HG02610 (cell line): ENCODE results near the gene TPK1.
"Not testable (repeated sequence)": the region's sequence is repeated elsewhere in the genome, so short reads cannot be mapped to it uniquely, and the experiment has no call there.

Source experiments
- ATAC-seq: cut with Tn5 transposase; IDR thresholded peaks from one replicate; pipeline ENCODE4 v1.9.1; 2021; ENCODE audit warnings: mild to moderate bottlenecking, moderate library complexity; ENCODE audit not compliant: unreplicated experiment

Gene TPK1

DNA sequence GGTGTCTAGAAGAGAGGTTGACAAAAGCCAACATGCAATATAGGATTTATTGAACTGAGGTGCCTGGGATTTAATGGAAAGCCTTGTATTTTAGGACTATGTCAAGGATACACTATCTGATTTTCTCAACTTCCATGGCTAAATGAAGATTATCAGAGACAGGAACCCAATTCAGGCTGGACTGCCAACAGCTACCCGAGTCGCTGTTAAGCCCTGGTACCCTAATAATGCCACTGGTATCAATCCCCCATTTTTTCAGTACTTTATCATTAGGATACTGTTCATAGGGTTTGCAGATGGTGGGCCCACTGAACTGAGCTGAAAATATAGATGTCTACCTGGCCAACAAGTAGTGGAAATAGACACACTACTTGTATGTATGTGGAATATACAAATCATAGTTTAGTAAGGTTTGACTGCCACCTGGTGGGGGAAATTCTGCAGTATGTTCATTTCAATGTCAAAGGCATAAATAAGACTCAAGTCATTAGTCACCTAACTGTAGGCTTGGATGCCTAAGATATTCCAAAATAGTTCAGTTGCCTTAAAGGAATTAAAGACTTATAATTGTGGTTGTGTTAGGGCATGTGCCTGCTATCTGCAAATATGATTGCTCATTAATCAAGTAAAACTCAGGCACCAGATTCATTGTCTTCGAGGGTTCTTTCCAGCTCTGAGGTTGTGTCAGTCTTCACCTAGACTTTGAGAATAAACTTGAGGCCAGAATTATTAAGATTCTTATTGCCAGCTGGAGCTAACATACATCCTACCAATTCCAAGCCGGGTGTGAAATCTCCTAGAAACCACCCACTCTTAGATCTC, 398.3 kb downstream of the TPK1 start:
- peak; percentile 58 for ATAC-seq

DNA sequence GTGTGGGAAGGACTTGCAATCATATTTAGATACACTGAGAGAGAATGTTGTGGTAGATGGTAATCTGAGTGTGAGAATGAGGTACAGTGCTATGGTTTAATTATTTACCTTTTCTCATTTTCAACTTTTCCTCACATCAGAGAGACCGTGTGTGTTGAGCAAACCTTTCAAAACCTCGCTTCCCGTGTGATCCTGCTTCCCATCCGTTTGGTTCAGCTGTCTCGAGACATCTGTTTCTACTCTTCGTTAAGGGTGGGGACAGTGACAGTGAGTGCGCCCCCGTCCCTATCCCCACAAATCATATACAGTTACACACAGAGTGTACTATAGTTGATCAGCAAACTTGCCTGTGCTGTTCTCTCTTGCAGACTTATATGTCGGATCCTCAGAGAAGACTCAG, 399.4 kb downstream of the TPK1 start:
- no peak for ATAC-seq

- ATAC-seq: no peak
Measured at GRCh38 chr7:144428431-144428830, 407.4 kb downstream of the TPK1 start.

GRCh38 chr7:144427539-144427938, 408.3 kb downstream of the TPK1 start:
- ATAC-seq: not testable (repeated sequence)

GRCh38 chr7:144418931-144419330, 416.9 kb downstream of the TPK1 start:
- ATAC-seq: not testable (repeated sequence)

DNA sequence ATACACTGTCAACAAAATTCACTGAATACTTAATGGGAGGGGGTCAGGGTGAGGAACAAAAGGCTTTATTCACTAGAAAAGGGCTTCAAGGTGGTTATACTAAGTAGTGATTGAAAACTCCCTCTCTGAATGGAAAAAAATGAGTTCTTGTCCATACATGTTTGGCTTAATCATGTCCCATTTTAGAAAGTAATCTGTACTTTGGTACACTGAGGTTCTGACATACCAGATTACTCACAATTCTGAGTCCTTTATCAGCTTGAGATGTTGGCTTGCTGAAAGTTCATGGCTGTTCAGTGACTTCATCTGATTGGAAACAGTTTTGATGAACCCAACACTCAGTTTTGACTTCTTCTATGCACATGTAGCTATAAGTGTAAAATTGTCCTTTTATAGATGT, 419.5 kb downstream of the TPK1 start:
- no peak for ATAC-seq

DNA sequence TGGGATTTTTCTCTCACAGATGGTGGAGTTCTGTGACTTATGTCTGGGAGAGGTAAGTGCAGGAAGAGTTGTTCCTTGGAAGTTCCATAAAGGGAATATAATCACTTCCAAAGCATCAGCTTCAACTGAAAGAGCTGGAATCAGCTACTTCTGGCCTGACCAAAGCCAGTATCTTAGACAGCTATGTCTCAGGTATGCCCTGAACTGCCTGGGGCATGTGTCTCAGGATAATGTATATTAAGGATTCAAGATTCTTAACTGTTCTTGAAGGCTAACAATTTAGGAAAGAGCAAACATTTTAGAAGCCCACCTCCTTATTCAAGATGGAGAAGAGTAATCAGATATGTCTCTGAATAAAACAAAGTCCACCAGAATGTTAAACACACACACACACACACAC, 420.0 kb downstream of the TPK1 start:
- no peak for ATAC-seq

DNA sequence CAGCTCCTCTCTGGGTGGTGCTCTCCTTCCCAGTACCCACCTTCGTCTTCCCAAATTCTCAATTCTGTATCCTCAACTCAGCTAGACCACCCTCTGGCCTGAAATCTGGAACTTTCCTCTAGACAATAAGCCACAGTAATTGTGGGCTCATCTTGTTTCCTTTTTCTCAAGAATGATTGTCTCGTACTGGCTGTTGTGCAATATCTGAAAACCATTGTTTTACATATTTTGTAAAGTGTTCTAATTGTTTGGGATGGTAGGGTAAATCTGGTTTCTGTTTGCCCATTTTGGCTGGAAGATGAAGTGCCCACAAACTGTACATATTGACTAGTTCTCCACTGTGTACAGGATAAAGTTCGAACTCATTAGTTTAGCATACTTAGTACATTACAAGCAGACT, 421.0 kb downstream of the TPK1 start:
- ATAC-seq: no peak

DNA sequence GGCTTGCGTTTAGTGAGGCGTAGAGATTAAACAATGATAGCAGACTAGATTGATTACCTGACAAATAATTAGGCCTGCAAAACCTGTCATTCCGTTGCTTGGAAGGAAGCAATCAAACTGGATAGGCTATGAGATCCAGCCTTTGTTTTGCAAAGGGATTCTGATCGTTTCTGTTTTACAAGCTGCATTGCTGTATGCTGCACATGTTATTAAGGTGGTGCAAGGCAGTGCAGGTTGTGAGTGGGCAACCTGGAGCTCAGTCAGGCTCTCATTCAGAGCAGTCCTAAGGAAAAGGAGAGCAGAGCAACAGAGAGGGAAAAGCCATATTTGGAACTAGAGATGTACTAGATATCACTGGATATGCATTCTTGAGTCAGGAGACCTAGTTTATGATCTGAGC, 425.4 kb downstream of the TPK1 start:
- ATAC-seq: no peak

GRCh38 chr7:144408121-144408520, 427.7 kb downstream of the TPK1 start:
- no peak for ATAC-seq

DNA sequence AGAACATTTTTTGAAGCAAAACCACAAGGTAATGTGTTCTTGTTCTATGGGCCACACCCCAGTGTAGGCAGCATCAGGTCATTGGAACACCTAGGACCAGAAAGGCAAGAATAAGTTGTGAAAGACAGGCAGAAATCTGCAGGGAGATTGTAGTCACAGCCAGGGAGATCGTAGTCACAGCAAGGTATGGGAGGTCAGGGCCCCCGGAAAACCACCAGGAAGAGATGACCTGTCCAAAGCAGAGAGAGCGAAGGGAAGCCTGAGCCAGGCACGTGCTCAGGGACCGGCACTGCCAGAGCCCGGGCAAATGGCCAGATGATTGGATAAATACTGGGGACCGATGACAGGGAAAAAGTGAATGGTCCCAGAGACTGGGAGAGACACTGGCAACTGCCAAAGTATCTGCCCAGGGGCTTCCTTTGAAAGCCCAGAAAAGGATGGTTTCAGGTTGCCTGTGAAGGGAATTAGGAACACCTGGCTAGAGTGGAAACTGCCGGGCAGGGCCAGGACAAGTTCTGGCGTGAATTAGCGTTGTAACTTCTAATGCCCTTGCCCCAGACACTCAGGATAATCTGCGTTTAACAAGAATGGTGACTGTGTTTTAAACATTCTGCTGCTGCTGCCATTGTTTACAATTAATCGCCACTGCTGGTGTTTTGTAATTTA, 428.5 kb downstream of the TPK1 start:
- ATAC-seq: no peak

- no peak for ATAC-seq
Measured at GRCh38 chr7:144404946-144405345, 430.9 kb downstream of the TPK1 start.

DNA sequence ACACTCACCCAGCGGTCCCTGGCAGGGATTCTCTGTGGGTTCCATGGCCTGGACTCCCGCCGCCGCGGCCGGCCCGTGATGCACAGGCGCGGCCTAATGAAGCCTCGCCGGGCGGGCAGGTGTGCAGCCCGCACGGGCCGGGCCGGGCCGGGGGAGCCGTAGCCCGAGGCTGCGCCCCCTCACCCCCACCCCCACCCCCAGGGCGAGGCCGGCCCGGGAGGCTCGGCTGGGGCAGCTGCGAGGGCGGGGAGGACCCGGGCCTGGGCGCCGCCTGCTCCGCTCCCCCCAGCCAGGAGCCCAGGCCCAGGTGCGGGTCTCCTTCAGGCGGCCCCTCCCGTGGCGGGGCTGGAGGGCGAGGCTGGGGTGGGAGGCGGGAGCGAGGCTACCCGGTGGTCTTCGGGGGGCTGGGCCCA, 432.2 kb downstream of the TPK1 start, which contains the start of gene NOBOX:
Gene NOBOX (minus strand): TSS at position 45 of the 413 bp plus-strand sequence.
- no peak for ATAC-seq

DNA sequence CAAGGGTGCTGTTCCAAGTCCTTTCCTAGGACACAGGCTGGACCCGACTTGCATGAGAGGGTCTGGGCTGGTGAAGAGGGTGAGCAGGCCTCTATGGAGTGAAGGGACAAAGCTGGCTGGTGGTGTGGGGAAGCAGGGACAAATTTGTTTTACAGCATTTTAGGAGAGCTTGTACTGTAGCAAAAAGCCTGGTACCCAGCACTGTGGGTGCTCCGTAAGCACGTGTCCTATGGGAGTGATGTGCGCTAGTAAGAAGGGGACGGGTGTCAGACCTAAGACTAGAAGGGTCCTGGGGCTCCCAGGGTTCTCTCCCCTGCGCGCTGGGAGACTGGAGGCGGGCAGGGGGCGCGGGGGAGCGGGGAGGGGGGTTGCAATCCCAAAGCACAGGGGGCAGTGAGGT, 432.8 kb downstream of the TPK1 start:
- no peak for ATAC-seq
